Fibroblast of lung (primary cell): Measurements from ENCODE around the gene SGCA. TPM values are rescaled to one million over a fixed set of nuclear protein-coding genes. Genes with fewer than 3 reads are reported as not detected.

Source experiments
- DNase-seq, 2 donors: peaks; one replicate each; pipeline versions ENCODE4 v3.0.0 to v3.0.0-alpha.2; 2010; ENCODE audit warnings: low read depth in 2 of 2
- H2AFZ ChIP-seq: 2 replicates; pipeline ENCODE4 v1.5.1; 2012; ENCODE audit warnings: low read length, control low read depth, inconsistent platforms
- H3K27ac ChIP-seq: 2 replicates; pipeline ENCODE4 v1.5.1; 2011; ENCODE audit warnings: low read length, control low read depth; ENCODE audit not compliant: insufficient read depth
- H3K27me3 ChIP-seq: 2 replicates; pipeline ENCODE4 v1.5.1; 2011; ENCODE audit warnings: mild to moderate bottlenecking, low read length; ENCODE audit not compliant: control insufficient read depth, insufficient read depth
- H3K36me3 ChIP-seq: 2 replicates; pipeline ENCODE4 v1.5.1; 2011; ENCODE audit warnings: low read length; ENCODE audit not compliant: control insufficient read depth, insufficient read depth
- H3K4me1 ChIP-seq: 2 replicates; pipeline ENCODE4 v1.5.1; 2011; ENCODE audit warnings: low read length; ENCODE audit not compliant: control insufficient read depth, insufficient read depth; ENCODE audit errors: extremely low read depth
- H3K4me2 ChIP-seq: 2 replicates; pipeline ENCODE4 v1.5.1; 2011; ENCODE audit warnings: low read length, control low read depth; ENCODE audit not compliant: insufficient read depth; ENCODE audit errors: extremely low read depth
- H3K4me3 ChIP-seq, 4 experiments: fragments of 200-600 bp in 1 of 4; sonication (generic) in 1 of 4; replicated peaks in 1 of 4; 2 replicates each; pipeline ENCODE4 v1.5.1; 2011 to 2016; ENCODE audit warnings: low read length in 4 of 4, low read depth in 3 of 4, mild to moderate bottlenecking in 3 of 4, control low read depth in 2 of 4, inconsistent platforms in 1 of 4, mixed read lengths in 1 of 4; ENCODE audit not compliant: insufficient read depth in 1 of 4; ENCODE audit errors: control extremely low read depth in 1 of 4
- H3K79me2 ChIP-seq: 2 replicates; pipeline ENCODE4 v1.5.1; 2012; ENCODE audit warnings: mild to moderate bottlenecking, low read length, inconsistent platforms; ENCODE audit not compliant: control insufficient read depth, insufficient read depth
- H3K9ac ChIP-seq: 2 replicates; pipeline ENCODE4 v1.5.1; 2011; ENCODE audit warnings: mild to moderate bottlenecking, low read length, control low read depth; ENCODE audit not compliant: insufficient read depth
- H3K9me3 ChIP-seq: 2 replicates; pipeline ENCODE4 v1.5.1; 2012; ENCODE audit warnings: low read depth, low read length; ENCODE audit not compliant: control insufficient read depth, insufficient read depth
- H4K20me1 ChIP-seq: 2 replicates; pipeline ENCODE4 v1.5.1; 2011; ENCODE audit warnings: low read length; ENCODE audit not compliant: control insufficient read depth, insufficient read depth; ENCODE audit errors: extremely low read depth
- EZH2 ChIP-seq: IDR thresholded peaks from 2 replicates; pipeline ENCODE4 v1.5.1; 2012; ENCODE audit warnings: low read length, control low read depth, mild to moderate bottlenecking; ENCODE audit errors: missing control alignments
- polyA plus RNA-seq, 2 donors: library from polyadenylated mRNA; depleted of rRNA in 1 of 2; stranded (reverse) in 1 of 2; unstranded in 1 of 2; fragments of >200 nt; gene quantifications; 2 replicates each; pipeline ENCODE4 v1.2.1, GENCODE V29; 2011 to 2012; ENCODE audit warnings: missing spikeins in 1 of 2
- total RNA-seq: library from RNA; depleted of rRNA; stranded (reverse); fragments of >200 nt; gene quantifications from 2 replicates; pipeline ENCODE4 v1.2.1, GENCODE V29; 2014
- TF ChIP-seq, protein P1 (sequence below), 2 donors: IDR thresholded peaks in 1 of 2; conservative IDR thresholded peaks in 1 of 2; 1 replicate in 1 of 2; 2 replicates in 1 of 2; pipeline ENCODE4 v1.5.1; 2011 to 2012; ENCODE audit warnings: low read length in 2 of 2, control low read depth in 1 of 2, inconsistent platforms in 1 of 2, low read depth in 1 of 2, mild to moderate bottlenecking in 1 of 2

Gene SGCA
- total and polyA plus RNA-seq, 2 donors (not counting 1 experiment from before 2014, with no cell fraction given) = 1.6 to 4.3 TPM

DNA sequence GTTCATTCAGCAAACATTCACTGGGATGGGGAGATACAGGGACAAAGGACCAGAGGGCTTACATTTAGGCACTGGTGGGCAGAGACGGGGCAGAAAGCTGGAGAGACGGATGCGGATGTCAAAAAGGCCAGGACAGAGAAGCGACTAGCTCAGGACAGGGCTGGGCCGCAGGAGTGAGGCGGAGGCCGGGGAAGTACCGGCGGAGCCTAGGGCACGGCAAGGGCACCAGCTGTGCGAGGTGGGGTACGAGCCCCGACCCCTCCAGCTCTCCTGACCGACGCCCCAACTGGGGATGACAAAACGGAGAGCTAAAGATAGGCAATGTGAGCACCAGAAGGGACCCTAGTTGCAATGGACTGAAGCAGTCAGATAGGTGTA, 3.9 kb upstream of the SGCA start:
- Histone ChIP-seq H3K9ac (no peak overlapping the region), H3K36me3 (no peaks in the 10 kb centered on the region), H3K4me3 (peak overlapping the region in 2 of 4 experiments; percentile 40 to 75), H3K9me3 (no peaks in the 10 kb centered on the region), H4K20me1 (no peaks in the 10 kb centered on the region), H2AFZ (peak overlapping the region; percentile 8), H3K79me2 (no peaks in the 10 kb centered on the region), H3K27ac (no peak overlapping the region), H3K4me1 (peaks cover 3% of the 10 kb centered on the region), H3K27me3 (no peaks in the 10 kb centered on the region), H3K4me2 (peak overlapping the region; percentile 91)
- no peak for TF ChIP-seq EZH2
- TF ChIP-seq, protein P1, sequence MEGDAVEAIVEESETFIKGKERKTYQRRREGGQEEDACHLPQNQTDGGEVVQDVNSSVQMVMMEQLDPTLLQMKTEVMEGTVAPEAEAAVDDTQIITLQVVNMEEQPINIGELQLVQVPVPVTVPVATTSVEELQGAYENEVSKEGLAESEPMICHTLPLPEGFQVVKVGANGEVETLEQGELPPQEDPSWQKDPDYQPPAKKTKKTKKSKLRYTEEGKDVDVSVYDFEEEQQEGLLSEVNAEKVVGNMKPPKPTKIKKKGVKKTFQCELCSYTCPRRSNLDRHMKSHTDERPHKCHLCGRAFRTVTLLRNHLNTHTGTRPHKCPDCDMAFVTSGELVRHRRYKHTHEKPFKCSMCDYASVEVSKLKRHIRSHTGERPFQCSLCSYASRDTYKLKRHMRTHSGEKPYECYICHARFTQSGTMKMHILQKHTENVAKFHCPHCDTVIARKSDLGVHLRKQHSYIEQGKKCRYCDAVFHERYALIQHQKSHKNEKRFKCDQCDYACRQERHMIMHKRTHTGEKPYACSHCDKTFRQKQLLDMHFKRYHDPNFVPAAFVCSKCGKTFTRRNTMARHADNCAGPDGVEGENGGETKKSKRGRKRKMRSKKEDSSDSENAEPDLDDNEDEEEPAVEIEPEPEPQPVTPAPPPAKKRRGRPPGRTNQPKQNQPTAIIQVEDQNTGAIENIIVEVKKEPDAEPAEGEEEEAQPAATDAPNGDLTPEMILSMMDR (conservative IDR thresholded peaks at IDR 0.05 in 1 of 2, IDR thresholded peaks at IDR 0.05 in 1 of 2; ENCODE audit: low read depth in 1 of 2, low read length in 2 of 2) = no peak
- DNase-seq = no peak

DNA sequence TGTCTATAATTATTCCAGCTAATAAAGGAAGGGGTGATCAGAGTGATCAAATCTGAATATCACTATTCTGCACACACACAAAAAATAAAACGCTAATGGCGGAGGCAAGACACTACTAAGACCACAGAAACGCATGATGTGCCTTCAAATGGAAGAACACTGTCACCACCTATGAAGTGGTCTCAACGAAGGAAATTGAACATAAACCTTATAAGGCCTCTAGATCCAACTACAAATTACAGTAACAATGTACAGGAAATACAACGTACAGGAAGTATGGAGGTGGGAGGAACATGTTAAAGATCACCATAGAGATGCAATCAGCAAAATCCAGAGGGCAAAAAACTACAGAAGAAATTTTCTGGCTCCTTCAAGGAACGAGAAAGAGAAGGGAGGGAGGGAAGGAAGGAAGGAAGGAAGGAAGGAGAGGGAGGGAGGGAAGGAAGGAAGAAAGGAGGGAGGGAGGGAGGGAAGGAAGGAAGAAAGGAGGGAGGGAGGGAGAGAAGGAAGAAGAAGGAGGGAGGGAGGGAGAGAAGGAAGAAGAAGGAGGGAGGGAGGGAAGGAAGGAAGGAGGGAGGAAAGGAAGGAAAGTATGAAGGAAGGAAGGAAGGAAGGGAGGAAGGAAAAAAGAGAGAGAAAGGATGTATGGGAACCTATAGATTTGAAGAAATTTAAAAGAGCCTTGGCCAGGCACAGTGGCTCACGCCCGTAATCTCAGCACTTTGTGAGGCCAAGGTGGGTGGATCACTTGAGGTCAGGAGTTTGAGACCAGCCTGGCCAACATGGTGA, 3.1 kb upstream of the SGCA start:
- H3K27me3 ChIP-seq = no peaks in the 10 kb centered on the region
- H3K9ac ChIP-seq = no peak overlapping the region
- no peaks in the 10 kb centered on the region for H3K9me3 ChIP-seq
- peaks cover 3% of the 10 kb centered on the region for H3K4me1 ChIP-seq
- no peak for DNase-seq
- H3K79me2 ChIP-seq = no peaks in the 10 kb centered on the region
- H3K4me2 ChIP-seq = no peak overlapping the region
- H4K20me1 ChIP-seq = no peaks in the 10 kb centered on the region
- H2AFZ ChIP-seq = no peak overlapping the region
- H3K4me3 ChIP-seq = no peak overlapping the region
- no peak overlapping the region for H3K27ac ChIP-seq
- no peaks in the 10 kb centered on the region for H3K36me3 ChIP-seq
- TF ChIP-seq EZH2 = no peak
- TF ChIP-seq, protein P1 (conservative IDR thresholded peaks at IDR 0.05 in 1 of 2, IDR thresholded peaks at IDR 0.05 in 1 of 2; ENCODE audit: low read depth in 1 of 2, low read length in 2 of 2) = no peak

DNA sequence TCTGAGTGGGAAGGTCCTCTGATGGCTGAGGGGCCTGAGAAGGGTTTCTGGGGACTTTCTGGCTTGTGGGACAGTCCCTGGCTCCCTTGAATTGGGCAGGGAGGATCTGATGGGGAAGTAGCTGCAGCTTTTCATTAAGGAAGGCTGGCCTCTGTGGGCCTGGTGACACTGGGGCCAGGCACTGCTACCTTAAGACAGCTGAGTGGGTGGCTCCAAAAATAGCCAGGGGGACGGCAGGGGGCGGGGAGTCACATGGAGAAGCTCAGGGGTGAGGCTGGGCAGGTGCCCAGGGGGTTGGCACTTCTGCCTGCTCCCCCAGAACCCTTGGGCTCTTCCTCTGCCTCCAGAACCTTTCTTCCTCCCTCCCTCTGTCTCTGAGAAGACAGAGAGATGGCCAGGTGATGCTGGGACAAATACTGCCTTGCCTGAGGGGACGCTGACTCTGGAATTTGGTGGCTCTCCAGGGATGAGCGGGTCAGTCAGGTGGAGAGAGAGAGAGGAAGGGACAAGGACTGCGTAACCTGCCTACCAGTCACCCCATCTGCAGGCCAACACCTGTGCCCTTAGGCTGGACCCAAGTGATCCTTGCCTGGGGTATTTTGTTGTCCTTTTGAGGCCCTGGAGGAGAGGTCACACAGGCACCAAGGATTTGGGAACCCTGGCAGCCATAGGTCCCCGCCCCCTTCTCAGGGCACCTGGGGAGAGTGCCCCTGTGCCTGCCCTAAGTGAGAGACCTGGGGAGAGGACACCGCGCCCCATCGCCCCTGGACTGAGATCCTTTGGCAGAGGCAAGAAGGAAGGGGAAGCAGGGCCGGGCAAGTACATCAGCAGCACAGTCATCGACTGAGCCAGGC, 1.7 kb upstream of the SGCA start:
- Histone ChIP-seq H4K20me1 (no peaks in the 10 kb centered on the region), H3K4me3 (no peak overlapping the region)

More for the DNA sequence above, 1.7 kb upstream of the SGCA start:
- Histone ChIP-seq H3K36me3 (no peaks in the 10 kb centered on the region), H3K4me2 (no peak overlapping the region), H3K27me3 (no peaks in the 10 kb centered on the region), H3K4me1 (peaks cover 4% of the 10 kb centered on the region), H3K27ac (no peak overlapping the region), H3K9ac (no peak overlapping the region), H3K9me3 (no peaks in the 10 kb centered on the region), H3K79me2 (no peaks in the 10 kb centered on the region), H2AFZ (no peak overlapping the region)
- DNase-seq = no peak
- no peak for TF ChIP-seq EZH2
- TF ChIP-seq, protein P1 (conservative IDR thresholded peaks at IDR 0.05 in 1 of 2, IDR thresholded peaks at IDR 0.05 in 1 of 2; ENCODE audit: low read depth in 1 of 2, low read length in 2 of 2) = no peak
